Endothelial cell of umbilical vein (primary cell): ENCODE data around the gene CDC45. TPM values are rescaled to one million over a fixed set of nuclear protein-coding genes. Genes with fewer than 3 reads are reported as not detected.
A peak's percentile ranks its signal among the peaks of the same experiment; 100 is the strongest.

Source experiments
- BruUV-seq: library from RNA; stranded (reverse); fragments of 400-500 nt; replicated peaks from 2 replicates; lab custom pipeline; 2021; lab: Mats Ljungman, UMichigan
- CTCF ChIA-PET: fragments of 300-600, 350-600 bp; sonication (Branson Sonifier 250); formaldehyde crosslinking; loops from one replicate; lab custom pipeline; 2021; ENCODE audit warnings: antibody characterized with exemption, inconsistent platforms; lab: Charles Lee
- POLR2A ChIA-PET: fragments of 300-600, 350-600 bp; sonication (Branson Sonifier 250); formaldehyde crosslinking; loops from one replicate; lab custom pipeline; 2021; ENCODE audit warnings: antibody characterized with exemption, inconsistent platforms; lab: Charles Lee
- DNase-seq: peaks from one replicate; pipeline ENCODE4 v3.0.0-alpha.2; 2011; ENCODE audit warnings: low read depth, low spot score
- FAIRE-seq: peaks from 2 replicates; lab custom pipeline; 2011; peaks lifted over from hg19 to GRCh38; lab: Jason Lieb, UNC
- H2AFZ ChIP-seq: 2 replicates; pipeline ENCODE4 v1.6.0; 2012; ENCODE audit warnings: low read depth, low read length, control low read depth, inconsistent platforms
- H3K27ac ChIP-seq: 2 replicates; pipeline ENCODE4 v1.5.1; 2011; ENCODE audit warnings: low read depth, mild to moderate bottlenecking, control low read depth, low read length, moderate library complexity; ENCODE audit not compliant: insufficient read depth
- H3K27me3 ChIP-seq, 2 experiments: 2 replicates each; pipeline versions ENCODE4 v1.6.0 to v1.6.1; 2011; ENCODE audit warnings: low read length in 2 of 2, mixed read lengths in 1 of 2; ENCODE audit not compliant: control insufficient read depth in 2 of 2, insufficient read depth in 2 of 2
- H3K36me3 ChIP-seq, 2 experiments: 2 replicates in 1 of 2; 3 replicates in 1 of 2; pipeline ENCODE4 v1.5.1; 2011; ENCODE audit warnings: low read length in 2 of 2, mild to moderate bottlenecking in 1 of 2, moderate library complexity in 1 of 2; ENCODE audit not compliant: control insufficient read depth in 2 of 2, insufficient read depth in 2 of 2; ENCODE audit errors: extremely low read depth in 1 of 2
- H3K4me1 ChIP-seq: 3 replicates; pipeline ENCODE4 v1.5.1; 2011; ENCODE audit warnings: mild to moderate bottlenecking, low read length; ENCODE audit not compliant: control insufficient read depth, insufficient read depth; ENCODE audit errors: extremely low read depth
- H3K4me2 ChIP-seq: 2 replicates; pipeline ENCODE4 v1.6.1; 2011; ENCODE audit warnings: low read length, control low read depth, mixed read lengths; ENCODE audit not compliant: insufficient read depth
- H3K4me3 ChIP-seq, 3 experiments: fragments of 200-600 bp in 1 of 3; sonication (generic), shearing (Covaris generic) in 1 of 3; replicated peaks in 1 of 3; 2 replicates each; pipeline ENCODE4 v1.5.1; 2011 to 2016; ENCODE audit warnings: control low read depth in 3 of 3, low read length in 3 of 3, mild to moderate bottlenecking in 2 of 3, inconsistent platforms in 1 of 3, low read depth in 1 of 3, moderate library complexity in 1 of 3; ENCODE audit not compliant: insufficient read depth in 1 of 3
- H3K79me2 ChIP-seq: 2 replicates; pipeline ENCODE4 v1.6.0; 2012; ENCODE audit warnings: low read length, inconsistent platforms; ENCODE audit not compliant: control insufficient read depth, insufficient read depth
- H3K9ac ChIP-seq: replicated peaks from 2 replicates; pipeline ENCODE3; 2011; ENCODE audit warnings: low read length, control low read depth; ENCODE audit not compliant: insufficient read depth; ENCODE audit errors: extremely low read depth
- H3K9me1 ChIP-seq: replicated peaks from 3 replicates; pipeline ENCODE4 v1.6.0; 2011; ENCODE audit warnings: mild to moderate bottlenecking, low read length; ENCODE audit not compliant: control insufficient read depth, insufficient read depth; ENCODE audit errors: extremely low read depth
- H3K9me3 ChIP-seq: replicated peaks from 2 replicates; pipeline ENCODE4 v1.5.1; 2012; ENCODE audit warnings: low read length, inconsistent platforms; ENCODE audit not compliant: control insufficient read depth, insufficient read depth
- H4K20me1 ChIP-seq: replicated peaks from 2 replicates; pipeline ENCODE3; 2011; ENCODE audit warnings: mild to moderate bottlenecking, low read length; ENCODE audit not compliant: control insufficient read depth, insufficient read depth; ENCODE audit errors: extremely low read depth
- EZH2 ChIP-seq: IDR thresholded peaks from 2 replicates; pipeline ENCODE4 v1.6.1; 2012; ENCODE audit warnings: borderline replicate concordance, low read depth, mild to moderate bottlenecking, moderate library complexity, low read length, inconsistent platforms; ENCODE audit not compliant: severe bottlenecking
- FOS ChIP-seq: IDR thresholded peaks from 2 replicates; pipeline ENCODE4 v1.6.1; 2011; ENCODE audit warnings: mild to moderate bottlenecking, low read length, moderate library complexity, borderline replicate concordance; ENCODE audit not compliant: insufficient read depth
- GATA2 ChIP-seq: IDR thresholded peaks from 2 replicates; pipeline ENCODE4 v1.7.0; 2011; ENCODE audit warnings: low read depth, mild to moderate bottlenecking, moderate library complexity, mixed read lengths, low read length; ENCODE audit not compliant: insufficient read length, insufficient read depth
- JUN ChIP-seq: IDR thresholded peaks from 2 replicates; pipeline ENCODE4 v1.6.1; 2011; ENCODE audit warnings: borderline replicate concordance, low read depth; ENCODE audit not compliant: insufficient read length, insufficient read depth
- MAX ChIP-seq: IDR thresholded peaks from 2 replicates; pipeline ENCODE4 v1.6.1; 2011; ENCODE audit not compliant: insufficient read depth, insufficient read length
- MYC ChIP-seq: IDR thresholded peaks from one replicate; pipeline ENCODE4 v1.6.1; 2011; ENCODE audit warnings: mild to moderate bottlenecking, low read depth, low read length
- POLR2A ChIP-seq: IDR thresholded peaks from 2 replicates; pipeline ENCODE4 v1.6.1; 2012; ENCODE audit warnings: low read depth, mild to moderate bottlenecking, control low read depth, low read length
- POLR2AphosphoS5 ChIP-seq: IDR thresholded peaks from 2 replicates; pipeline ENCODE4 v1.6.1; 2012; ENCODE audit warnings: low read depth, mild to moderate bottlenecking, control low read depth, low read length, moderate library complexity; ENCODE audit not compliant: insufficient read depth
- dilution Hi-C: fragments of 300-500 bp; cut with MboI; formaldehyde crosslinking; loops from one replicate; pipeline ENCODE4 v1.15.0; 2019; ENCODE audit warnings: low sequenced_read_pairs; ENCODE audit not compliant: extremely low pct_ligation_motif_present
- intact Hi-C: fragments of 100-400 bp; cut with micrococcal nuclease; formaldehyde crosslinking; loops from one replicate; pipeline ENCODE4 v1.10.0; 2022
- polyA plus RNA-seq, 4 experiments: library from polyadenylated mRNA; depleted of rRNA in 3 of 4; stranded (reverse) in 3 of 4; unstranded in 1 of 4; fragments of >200 nt; gene quantifications; 2 replicates each; pipeline versions ENCODE4 v1.2.1 to v1.2.3, GENCODE V29; 2011 to 2012; ENCODE audit warnings: missing spikeins in 1 of 4
- total RNA-seq: library from RNA; stranded (reverse); gene quantifications from 2 replicates; pipeline ENCODE4 v1.2.3, GENCODE V29; 2021
- TF ChIP-seq, protein P1 (sequence below), 2 donors: IDR thresholded peaks; 1 replicate in 1 of 2; 2 replicates in 1 of 2; pipeline ENCODE4 v1.5.1; 2011; ENCODE audit warnings: low read length in 2 of 2, mild to moderate bottlenecking in 2 of 2, moderate library complexity in 2 of 2, control low read depth in 1 of 2, inconsistent platforms in 1 of 2, low read depth in 1 of 2; ENCODE audit not compliant: insufficient read depth in 1 of 2; ENCODE audit errors: extremely low read depth in 1 of 2

The CDC45 gene
- total and polyA plus RNA-seq, 2 donors (not counting 3 experiments of a cell fraction or from before 2014, with no cell fraction given), result 36.6 to 40.6 TPM

DNA sequence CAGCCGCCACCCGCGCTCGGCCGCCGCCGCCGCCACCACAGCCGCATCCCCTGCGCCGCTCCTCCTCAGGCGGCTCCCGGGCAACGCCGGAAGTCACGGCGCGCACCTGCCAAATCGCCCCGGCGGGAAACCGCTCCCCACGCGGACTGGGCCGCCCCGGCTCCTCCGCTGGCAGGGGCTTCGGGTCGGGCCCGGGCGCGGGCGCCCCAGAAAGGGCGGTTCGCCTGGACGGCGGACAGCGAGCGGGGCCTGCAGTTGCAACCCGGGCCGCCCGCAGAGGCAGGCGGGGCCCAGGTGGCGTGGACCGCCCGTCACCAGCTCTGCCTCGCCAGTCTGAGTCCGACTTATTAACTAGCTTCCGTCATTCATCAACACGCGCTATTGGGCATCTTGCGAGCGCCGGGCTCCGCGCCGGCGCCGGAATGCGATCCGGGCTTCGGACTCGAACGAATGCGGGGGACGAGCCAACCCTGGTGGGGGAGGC lies 48.0 kb upstream of the CDC45 start, which contains the start of gene HIRA:
Gene HIRA, minus strand, starts transcription at position 85 of the 484 bp plus-strand sequence. CDS start 257 bp downstream, outside the sequence.
- Histone ChIP-seq H3K27me3 (no peaks in the 10 kb centered on the region), H3K79me2 (peaks cover 49% of the 10 kb centered on the region), H3K36me3 (peaks cover 5% of the 10 kb centered on the region in 2 experiments), H3K27ac (peak within 1 kb of the TSS; percentile 75), H3K4me1 (peaks cover 17% of the 10 kb centered on the region), H2AFZ (peak within 1 kb of the TSS; percentile 66), H3K9me3 (no peaks in the 10 kb centered on the region), H3K9me1 (no peaks in the 10 kb centered on the region), H3K4me3 (peak within 1 kb of the TSS; percentile 86 to 88 (median 86)), H4K20me1 (no peaks in the 10 kb centered on the region), H3K9ac (peak within 1 kb of the TSS; percentile 92), H3K4me2 (peak within 1 kb of the TSS; percentile 86)
- ChIA-PET CTCF (interaction anchor here (0.7 to 2.1 kb wide), 6 partner anchors 13 to 252 kb away, joined by 3 to 6 read pairs (median 4); partner anchors contain the start of gene C22orf39), POLR2A (interaction anchor here (0.5 to 1.4 kb wide), 2 partner anchors 13 to 100 kb away, joined by 3 to 6 read pairs; no protein-coding TSS in a partner anchor)
- FAIRE-seq, result peak; percentile 70
- no TSS peak for BruUV-seq
- peak; percentile 73 for DNase-seq
- dilution Hi-C loops (no loop called here), intact Hi-C loops (loop anchor here (1.0 to 2.0 kb wide), 4 partner anchors 16 to 253 kb away; partner anchors contain the start of genes C22orf39, CDC45, SLC25A1 and UFD1)
- TF ChIP-seq EZH2 (no peak), JUN (no peak), MAX (no peak), FOS (no peak), POLR2A (no peak), POLR2AphosphoS5 (no peak), GATA2 (no peak), MYC (no peak)
- TF ChIP-seq, protein P1, sequence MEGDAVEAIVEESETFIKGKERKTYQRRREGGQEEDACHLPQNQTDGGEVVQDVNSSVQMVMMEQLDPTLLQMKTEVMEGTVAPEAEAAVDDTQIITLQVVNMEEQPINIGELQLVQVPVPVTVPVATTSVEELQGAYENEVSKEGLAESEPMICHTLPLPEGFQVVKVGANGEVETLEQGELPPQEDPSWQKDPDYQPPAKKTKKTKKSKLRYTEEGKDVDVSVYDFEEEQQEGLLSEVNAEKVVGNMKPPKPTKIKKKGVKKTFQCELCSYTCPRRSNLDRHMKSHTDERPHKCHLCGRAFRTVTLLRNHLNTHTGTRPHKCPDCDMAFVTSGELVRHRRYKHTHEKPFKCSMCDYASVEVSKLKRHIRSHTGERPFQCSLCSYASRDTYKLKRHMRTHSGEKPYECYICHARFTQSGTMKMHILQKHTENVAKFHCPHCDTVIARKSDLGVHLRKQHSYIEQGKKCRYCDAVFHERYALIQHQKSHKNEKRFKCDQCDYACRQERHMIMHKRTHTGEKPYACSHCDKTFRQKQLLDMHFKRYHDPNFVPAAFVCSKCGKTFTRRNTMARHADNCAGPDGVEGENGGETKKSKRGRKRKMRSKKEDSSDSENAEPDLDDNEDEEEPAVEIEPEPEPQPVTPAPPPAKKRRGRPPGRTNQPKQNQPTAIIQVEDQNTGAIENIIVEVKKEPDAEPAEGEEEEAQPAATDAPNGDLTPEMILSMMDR (IDR thresholded peaks at IDR 0.05; ENCODE audit: extremely low read depth in 1 of 2, insufficient read depth in 1 of 2, low read depth in 1 of 2, low read length in 2 of 2), result no peak
